Body of pancreas (tissue), 4 donors: ENCODE data around the gene CARF. TPM values are rescaled to one million over a fixed set of nuclear protein-coding genes. Genes with fewer than 3 reads are reported as not detected.
"Not testable (repeated sequence)": the region's sequence is repeated elsewhere in the genome, so short reads cannot be mapped to it uniquely, and the experiment has no call there.

Experiments used
- ATAC-seq: fragments of 150-250 bp; one replicate; pipeline ENCODE4 v1.9.1; 2016
- DNase-seq, 4 donors: peaks; one replicate each; pipeline ENCODE4 v3.0.0-alpha.2; 2019
- H3K27ac ChIP-seq, 4 donors: fragments of 200-600 bp; sonication (generic); 1 replicate in 3 of 4; 2 replicates in 1 of 4; pipeline versions ENCODE4 v1.5.1 to v1.6.1; 2016 to 2019; ENCODE audit warnings: mild to moderate bottlenecking in 1 of 4, mixed read lengths in 1 of 4, moderate library complexity in 1 of 4
- H3K27me3 ChIP-seq, 2 donors: fragments of 200-600 bp; sonication (generic); one replicate each; pipeline ENCODE4 v1.6.0; 2016; ENCODE audit warnings: mild to moderate bottlenecking in 1 of 2
- H3K36me3 ChIP-seq, 2 donors: fragments of 200-600 bp; sonication (generic); replicated peaks in 1 of 2; 2 replicates each; pipeline ENCODE4 v1.5.1; 2016; ENCODE audit warnings: low read depth in 2 of 2; ENCODE audit not compliant: insufficient read depth in 1 of 2
- H3K4me1 ChIP-seq: fragments of 200-600 bp; sonication (generic); one replicate; pipeline ENCODE4 v1.6.0; 2016
- H3K4me3 ChIP-seq, 2 donors: fragments of 200-600 bp; sonication (generic); 1 replicate in 1 of 2; 2 replicates in 1 of 2; pipeline ENCODE4 v1.5.1; 2016 to 2019
- H3K9me3 ChIP-seq, 3 donors: fragments of 200-600 bp; sonication (generic); 1 replicate in 2 of 3; 2 replicates in 1 of 3; pipeline ENCODE4 v1.5.1; 2016
- POLR2A ChIP-seq, 3 donors: fragments of 450-650 bp; IDR thresholded peaks; one replicate each; pipeline ENCODE4 v1.6.1; 2016; ENCODE audit warnings: antibody characterized with exemption in 3 of 3, mild to moderate bottlenecking in 2 of 3
- WGBS, 2 donors: methylation state at CpG; one replicate each; pipeline ENCODE4 v1.1.5; 2017; 5-methylcytosine and 5-hydroxymethylcytosine counted together
- intact Hi-C: fragments of 100-400 bp; cut with DNase I; formaldehyde crosslinking; loops from one replicate; pipeline ENCODE4 v1.15.1; 2023
- total RNA-seq, 2 donors: library from RNA; depleted of rRNA; stranded (reverse); fragments of >200 nt; gene quantifications; one replicate each; pipeline ENCODE4 v1.1.0, GENCODE V29; 2016
- TF ChIP-seq, protein P1 (sequence below), 7 experiments: fragments of 450-650 bp in 4 of 7; fragments of 200-600 bp in 3 of 7; sonication (generic) in 3 of 7; IDR thresholded peaks; one replicate each; pipeline ENCODE4 v1.5.1; 2016 to 2019; ENCODE audit warnings: antibody characterized with exemption in 7 of 7

CARF gene
- total RNA-seq, 2 donors from 2014 or later, result 2.6 to 8.0 TPM

DNA sequence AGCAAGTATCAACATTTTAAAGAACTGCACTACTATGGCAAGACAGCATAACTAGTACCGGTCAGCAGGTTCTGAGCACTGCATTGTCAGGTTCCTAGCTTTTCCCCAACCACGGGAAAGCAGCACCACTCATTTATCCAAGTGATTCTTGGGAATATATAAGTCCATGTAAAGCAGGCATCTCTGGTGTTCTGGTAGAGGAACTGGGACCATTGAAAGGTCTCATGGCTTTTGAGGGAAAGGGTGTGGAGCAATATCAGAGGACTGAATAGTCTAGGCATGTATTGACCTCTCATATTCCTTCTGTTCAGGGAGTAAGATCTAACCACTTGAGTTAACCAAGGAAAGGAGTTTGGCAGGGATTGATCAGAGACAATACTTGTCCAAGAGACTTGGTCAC, 34.4 kb upstream of the CARF start:
- no peak overlapping the region for H3K4me3 ChIP-seq
- no peak for TF ChIP-seq POLR2A (IDR thresholded peaks at IDR 0.05)
- TF ChIP-seq, protein P1, sequence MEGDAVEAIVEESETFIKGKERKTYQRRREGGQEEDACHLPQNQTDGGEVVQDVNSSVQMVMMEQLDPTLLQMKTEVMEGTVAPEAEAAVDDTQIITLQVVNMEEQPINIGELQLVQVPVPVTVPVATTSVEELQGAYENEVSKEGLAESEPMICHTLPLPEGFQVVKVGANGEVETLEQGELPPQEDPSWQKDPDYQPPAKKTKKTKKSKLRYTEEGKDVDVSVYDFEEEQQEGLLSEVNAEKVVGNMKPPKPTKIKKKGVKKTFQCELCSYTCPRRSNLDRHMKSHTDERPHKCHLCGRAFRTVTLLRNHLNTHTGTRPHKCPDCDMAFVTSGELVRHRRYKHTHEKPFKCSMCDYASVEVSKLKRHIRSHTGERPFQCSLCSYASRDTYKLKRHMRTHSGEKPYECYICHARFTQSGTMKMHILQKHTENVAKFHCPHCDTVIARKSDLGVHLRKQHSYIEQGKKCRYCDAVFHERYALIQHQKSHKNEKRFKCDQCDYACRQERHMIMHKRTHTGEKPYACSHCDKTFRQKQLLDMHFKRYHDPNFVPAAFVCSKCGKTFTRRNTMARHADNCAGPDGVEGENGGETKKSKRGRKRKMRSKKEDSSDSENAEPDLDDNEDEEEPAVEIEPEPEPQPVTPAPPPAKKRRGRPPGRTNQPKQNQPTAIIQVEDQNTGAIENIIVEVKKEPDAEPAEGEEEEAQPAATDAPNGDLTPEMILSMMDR (IDR thresholded peaks at IDR 0.05), result no peak
- H3K27ac ChIP-seq, result no peak overlapping the region
- peaks cover 0 to 3% of the 10 kb centered on the region in 2 donors for H3K36me3 ChIP-seq
- H3K27me3 ChIP-seq, result no peaks in the 10 kb centered on the region
- WGBS, 2 donors, result 93 to 96% methylated on average over 2 of the region's 2 CpGs
- intact Hi-C loops, result no loop called here
- DNase-seq (no peak), ATAC-seq (no peak)
- H3K9me3 ChIP-seq, result no peaks in the 10 kb centered on the region
- no peaks in the 10 kb centered on the region for H3K4me1 ChIP-seq

DNA sequence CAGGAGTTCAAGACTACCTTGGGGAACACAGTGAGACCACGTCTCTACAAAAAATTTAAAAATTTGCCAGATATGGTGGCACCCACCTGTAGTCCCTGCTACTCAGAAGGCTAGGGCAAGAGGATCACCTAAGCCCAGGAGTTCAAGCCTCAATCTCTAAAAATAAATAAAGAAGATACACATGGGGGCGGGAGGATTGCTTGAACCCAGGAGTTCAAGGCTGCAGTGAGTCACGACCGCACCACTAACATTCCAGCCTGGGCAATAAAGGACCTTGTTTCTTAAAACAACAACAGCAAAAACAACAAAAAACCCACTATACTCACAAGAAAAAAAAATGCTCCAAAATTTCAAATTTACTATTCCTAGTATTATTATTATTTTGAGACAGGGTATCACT, 30.5 kb upstream of the CARF start:
- intact Hi-C loops, result no loop called here
- 83 to 90% methylated on average over 4 of the region's 4 CpGs for WGBS, 2 donors
- ATAC-seq, result no peak

DNA sequence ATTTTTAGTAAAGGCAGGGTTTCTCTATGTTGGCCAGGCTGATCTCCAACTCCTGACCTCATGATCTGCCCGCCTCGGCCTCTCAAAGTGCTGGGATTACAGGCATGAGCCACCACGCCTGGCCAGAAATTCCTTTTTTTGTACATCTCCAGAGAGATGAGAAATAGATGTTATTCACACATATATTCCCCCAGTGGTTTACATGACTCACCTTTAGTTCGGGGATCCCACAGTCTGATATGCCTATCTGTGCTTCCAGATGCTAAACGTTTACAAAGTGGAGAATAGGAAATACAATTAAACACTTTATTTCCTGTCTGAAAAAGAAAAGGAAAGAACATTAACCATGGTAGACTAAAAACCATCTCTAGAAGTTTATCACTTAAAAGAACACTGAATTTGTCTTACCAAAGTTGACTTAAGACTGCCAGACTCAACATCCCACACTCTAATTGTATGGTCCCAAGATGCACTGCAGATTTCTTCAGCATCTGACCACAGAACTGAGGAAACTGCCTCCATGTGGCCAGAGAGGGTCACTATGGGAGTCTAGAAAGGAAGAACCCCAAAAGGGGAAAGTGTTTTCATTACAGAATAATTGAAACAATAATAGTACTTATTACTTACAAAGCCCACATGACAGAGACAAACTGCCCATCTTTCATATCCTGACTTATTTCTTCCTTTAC, 27.9 kb upstream of the CARF start:
- Histone ChIP-seq H3K9me3 (no peaks in the 10 kb centered on the region), H3K27me3 (no peaks in the 10 kb centered on the region), H3K27ac (no peak overlapping the region), H3K4me3 (no peak overlapping the region), H3K36me3 (peaks cover 0 to 9% of the 10 kb centered on the region in 2 donors), H3K4me1 (no peaks in the 10 kb centered on the region)
- intact Hi-C loops, result no loop called here
- no peak for TF ChIP-seq POLR2A (IDR thresholded peaks at IDR 0.05)
- TF ChIP-seq, protein P1 (IDR thresholded peaks at IDR 0.05), result no peak
- no peak for ATAC-seq
- 73 to 82% methylated on average over 5 of the region's 5 CpGs for WGBS, 2 donors
- no peak for DNase-seq

More for the DNA sequence above, 30.5 kb upstream of the CARF start:
- no peaks in the 10 kb centered on the region for H3K9me3 ChIP-seq
- no peak overlapping the region for H3K4me3 ChIP-seq
- H3K27ac ChIP-seq, result no peak overlapping the region
- H3K4me1 ChIP-seq, result no peaks in the 10 kb centered on the region
- H3K36me3 ChIP-seq, result peaks cover 0 to 9% of the 10 kb centered on the region in 2 donors
- H3K27me3 ChIP-seq, result no peaks in the 10 kb centered on the region
- TF ChIP-seq POLR2A (IDR thresholded peaks at IDR 0.05), result no peak
- TF ChIP-seq, protein P1 (IDR thresholded peaks at IDR 0.05), result no peak
- no peak for DNase-seq

DNA sequence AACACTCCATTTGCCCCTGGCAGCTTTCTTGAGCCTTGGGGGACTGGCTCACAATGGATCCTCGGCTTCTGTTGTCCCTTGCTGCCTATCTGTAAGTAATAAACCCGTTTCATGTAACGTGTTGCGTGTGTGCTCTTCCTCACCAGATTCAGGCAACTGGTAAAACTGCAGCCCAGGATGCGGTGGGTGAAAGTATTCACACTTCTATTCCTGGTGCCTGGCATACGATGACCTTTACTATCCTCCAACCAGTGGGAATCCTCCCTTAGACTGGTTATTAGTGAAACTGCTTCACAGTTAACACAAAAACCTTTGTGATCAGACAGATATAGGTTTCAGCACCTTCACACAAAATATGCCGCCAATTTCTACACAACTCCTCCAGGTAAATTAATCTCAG, 26.9 kb upstream of the CARF start:
- Histone ChIP-seq H3K9me3 (no peaks in the 10 kb centered on the region), H3K36me3 (peaks cover 0 to 14% of the 10 kb centered on the region in 2 donors), H3K27ac (no peak overlapping the region), H3K4me1 (no peaks in the 10 kb centered on the region), H3K27me3 (no peaks in the 10 kb centered on the region), H3K4me3 (no peak overlapping the region)
- WGBS, 2 donors, result 83 to 87% methylated on average over 7 of the region's 7 CpGs
- DNase-seq, result no peak
- intact Hi-C loops, result no loop called here
- no peak for ATAC-seq
- TF ChIP-seq, protein P1 (IDR thresholded peaks at IDR 0.05), result no peak
- TF ChIP-seq POLR2A (IDR thresholded peaks at IDR 0.05), result no peak

DNA sequence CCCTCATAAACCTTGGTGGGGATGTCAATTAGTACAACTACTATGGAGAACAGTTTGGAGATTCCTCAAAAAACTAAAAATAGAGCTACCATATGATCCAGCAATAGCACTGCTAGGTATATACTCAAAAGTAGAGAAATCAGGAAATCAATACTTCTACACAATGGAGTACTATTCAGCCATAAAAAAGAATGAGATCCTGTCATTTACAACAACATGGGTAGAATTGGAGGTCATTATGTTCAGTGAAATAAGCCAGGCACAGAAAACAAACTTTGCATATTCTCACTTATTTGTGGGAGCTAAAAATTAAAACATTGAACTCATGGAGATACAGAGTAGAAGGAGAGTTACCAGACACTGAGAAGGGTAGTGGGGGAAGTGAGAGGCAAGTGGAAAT, 6.6 kb upstream of the CARF start:
- DNase-seq, intact Hi-C loops, H3K36me3 ChIP-seq, H3K9me3 ChIP-seq, H3K4me1 ChIP-seq, ATAC-seq, H3K4me3 ChIP-seq, H3K27ac ChIP-seq, H3K27me3 ChIP-seq: not testable (repeated sequence)
